ENCODE measurements around the gene IFT81. TPM values are rescaled to one million over a fixed set of nuclear protein-coding genes. Genes with fewer than 3 reads are reported as not detected.

IFT81 gene
- total RNA-seq, 1 donor from 2014 or later, result 4.3 TPM

GRCh38 chr12:110108309-110109036 lies 15.7 kb upstream of the IFT81 start:
- Mint-ChIP-seq H3K36me3 (ENCODE audit: low read depth) (no peaks in the 10 kb centered on the region), H3K27ac (no peak overlapping the region), H3K9me3 (no peaks in the 10 kb centered on the region), H3K4me3 (no peak overlapping the region), H3K4me1 (peaks cover 3% of the 10 kb centered on the region), H3K27me3 (no peaks in the 10 kb centered on the region)
- ATAC-seq (ENCODE audit: low read depth), result no peak
- ChIA-PET POLR2A (no interaction called here), CTCF (no interaction called here)
- no peak for DNase-seq
- no peak for TF ChIP-seq CTCF (IDR thresholded peaks at IDR 0.05)
- intact Hi-C loops (cut with micrococcal nuclease), result no loop called here

- intact Hi-C loops (cut with micrococcal nuclease), result no loop called here
- Mint-ChIP-seq H3K36me3 (ENCODE audit: low read depth) (no peaks in the 10 kb centered on the region), H3K27ac (no peak overlapping the region), H3K4me3 (no peak overlapping the region), H3K9me3 (no peaks in the 10 kb centered on the region), H3K4me1 (peaks cover 10% of the 10 kb centered on the region), H3K27me3 (no peaks in the 10 kb centered on the region)
- ChIA-PET POLR2A (no interaction called here), CTCF (no interaction called here)
- no peak for DNase-seq
- TF ChIP-seq CTCF (IDR thresholded peaks at IDR 0.05), result no peak
- no peak for ATAC-seq (ENCODE audit: low read depth)
These were observed 14.9 kb upstream of the IFT81 start for GRCh38 chr12:110109037-110109836.

GRCh38 chr12:110109837-110110535 lies 14.2 kb upstream of the IFT81 start:
- H3K27ac Mint-ChIP-seq, result no peak overlapping the region
- no peaks in the 10 kb centered on the region for H3K27me3 Mint-ChIP-seq
- H3K4me3 Mint-ChIP-seq, result no peak overlapping the region
- H3K9me3 Mint-ChIP-seq, result no peaks in the 10 kb centered on the region
- no peak for TF ChIP-seq CTCF (IDR thresholded peaks at IDR 0.05)
- ChIA-PET POLR2A (no interaction called here), CTCF (no interaction called here)
- peaks cover 12% of the 10 kb centered on the region for H3K4me1 Mint-ChIP-seq
- H3K36me3 Mint-ChIP-seq (ENCODE audit: low read depth), result no peaks in the 10 kb centered on the region
- intact Hi-C loops (cut with micrococcal nuclease), result no loop called here
- ATAC-seq (ENCODE audit: low read depth), result no peak
- no peak for DNase-seq

DNA sequence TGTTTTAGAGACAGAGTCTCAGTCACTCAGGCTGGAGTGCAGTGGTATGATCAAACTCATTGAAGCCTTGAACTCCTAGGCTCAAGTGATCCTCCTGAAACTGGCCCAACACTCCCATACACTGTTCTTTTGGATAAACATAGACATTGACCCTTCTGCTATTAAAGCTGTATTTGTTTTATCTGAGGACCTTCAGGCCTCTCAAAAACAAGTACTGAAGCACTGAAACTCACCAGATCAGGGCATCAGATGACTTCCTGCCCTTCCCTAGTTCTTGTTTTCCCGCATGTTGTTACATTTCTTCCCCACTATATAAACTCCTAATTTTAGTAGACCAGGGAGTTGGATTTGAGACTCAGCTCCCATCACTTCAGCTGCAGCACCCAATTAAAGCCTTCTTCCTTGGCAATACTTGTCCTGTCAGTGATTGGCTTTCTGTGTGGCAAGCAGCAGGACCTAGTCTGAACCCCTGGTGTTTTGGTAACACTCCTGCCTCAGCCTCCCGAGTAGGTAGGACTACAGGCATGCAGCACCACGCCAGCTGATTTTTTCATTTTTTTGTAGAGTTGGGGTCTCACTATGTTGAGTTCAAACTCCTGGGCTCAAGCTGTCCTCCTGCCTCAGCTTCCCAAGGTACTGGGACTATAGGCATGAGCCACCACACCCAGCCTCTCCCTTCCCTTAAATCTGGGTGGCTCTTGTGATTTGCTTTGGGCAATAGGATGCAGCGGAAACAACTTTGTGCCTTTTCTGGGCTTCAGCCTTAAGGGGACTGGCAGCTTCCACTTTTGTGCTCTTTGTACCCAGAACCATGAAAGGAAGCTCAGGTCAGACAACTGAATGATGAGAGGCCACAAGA lies 12.5 kb upstream of the IFT81 start:
- Mint-ChIP-seq H3K27ac (no peak overlapping the region), H3K4me3 (no peak overlapping the region), H3K36me3 (ENCODE audit: low read depth) (no peaks in the 10 kb centered on the region), H3K4me1 (peaks cover 12% of the 10 kb centered on the region), H3K27me3 (no peaks in the 10 kb centered on the region), H3K9me3 (no peaks in the 10 kb centered on the region)
- intact Hi-C loops (cut with micrococcal nuclease), result no loop called here
- no peak for ATAC-seq (ENCODE audit: low read depth)
- CTCF ChIA-PET, result no interaction called here
- DNase-seq, result no peak
- POLR2A ChIA-PET, result interaction anchor here (0.6 to 0.7 kb wide), 2 partner anchors 167 to 1324 kb away, joined by 3 to 4 read pairs; no protein-coding TSS in a partner anchor
- TF ChIP-seq CTCF (IDR thresholded peaks at IDR 0.05), result no peak
